GM19455 (cell line): ENCODE measurements around the gene SERPIND1.
"Not testable (repeated sequence)": the region's sequence is repeated elsewhere in the genome, so short reads cannot be mapped to it uniquely, and the experiment has no call there.

Experiments
- ATAC-seq: cut with Tn5 transposase; IDR thresholded peaks from one replicate; pipeline ENCODE4 v1.9.1; 2021; ENCODE audit not compliant: unreplicated experiment

SERPIND1 gene, protein sequence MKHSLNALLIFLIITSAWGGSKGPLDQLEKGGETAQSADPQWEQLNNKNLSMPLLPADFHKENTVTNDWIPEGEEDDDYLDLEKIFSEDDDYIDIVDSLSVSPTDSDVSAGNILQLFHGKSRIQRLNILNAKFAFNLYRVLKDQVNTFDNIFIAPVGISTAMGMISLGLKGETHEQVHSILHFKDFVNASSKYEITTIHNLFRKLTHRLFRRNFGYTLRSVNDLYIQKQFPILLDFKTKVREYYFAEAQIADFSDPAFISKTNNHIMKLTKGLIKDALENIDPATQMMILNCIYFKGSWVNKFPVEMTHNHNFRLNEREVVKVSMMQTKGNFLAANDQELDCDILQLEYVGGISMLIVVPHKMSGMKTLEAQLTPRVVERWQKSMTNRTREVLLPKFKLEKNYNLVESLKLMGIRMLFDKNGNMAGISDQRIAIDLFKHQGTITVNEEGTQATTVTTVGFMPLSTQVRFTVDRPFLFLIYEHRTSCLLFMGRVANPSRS

GRCh38 chr22:20773793-20774212, at the start of gene SERPIND1:
Gene SERPIND1 (plus strand): TSS chr22:20774113. CDS start chr22:20779313, 5,200 bp downstream.
- ATAC-seq: no peak

DNA sequence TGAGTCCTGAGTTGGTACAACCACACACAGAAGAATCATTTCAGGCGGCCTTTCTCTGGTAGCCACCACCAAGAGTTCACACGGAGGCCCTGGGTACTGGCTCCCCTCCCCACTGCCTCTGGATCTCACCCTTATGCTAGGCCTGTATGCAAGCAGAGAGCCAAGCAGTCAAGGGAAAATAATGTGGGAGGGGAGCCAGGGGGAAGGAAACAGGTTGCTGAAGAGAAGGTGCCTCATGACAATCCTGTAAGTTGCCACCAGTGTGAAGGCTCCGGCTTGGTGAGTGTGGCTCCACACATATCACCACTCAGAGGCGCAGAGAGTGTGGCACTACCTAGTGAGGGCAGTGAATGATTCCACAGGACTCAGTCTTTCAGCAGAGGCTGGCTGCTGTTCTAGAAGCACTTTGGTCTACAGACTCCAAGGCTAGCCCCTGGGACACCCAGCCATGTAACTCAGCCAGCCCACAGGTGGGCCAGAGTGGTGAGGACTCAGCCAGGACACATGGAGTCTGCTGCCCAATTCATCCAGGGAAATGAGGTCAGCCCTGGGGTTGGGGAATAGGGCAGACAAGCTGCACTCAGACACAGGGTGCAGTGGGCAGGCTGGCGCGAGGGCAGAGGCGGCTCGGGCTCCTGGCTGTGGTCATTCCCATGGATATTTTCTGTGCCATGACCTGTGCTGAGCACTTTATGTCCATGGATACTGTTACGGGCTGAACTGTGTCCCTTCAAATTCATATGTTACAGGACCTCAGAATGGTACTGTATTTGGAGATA, 49.0 kb upstream of the SERPIND1 start:
- ATAC-seq: no peak

DNA sequence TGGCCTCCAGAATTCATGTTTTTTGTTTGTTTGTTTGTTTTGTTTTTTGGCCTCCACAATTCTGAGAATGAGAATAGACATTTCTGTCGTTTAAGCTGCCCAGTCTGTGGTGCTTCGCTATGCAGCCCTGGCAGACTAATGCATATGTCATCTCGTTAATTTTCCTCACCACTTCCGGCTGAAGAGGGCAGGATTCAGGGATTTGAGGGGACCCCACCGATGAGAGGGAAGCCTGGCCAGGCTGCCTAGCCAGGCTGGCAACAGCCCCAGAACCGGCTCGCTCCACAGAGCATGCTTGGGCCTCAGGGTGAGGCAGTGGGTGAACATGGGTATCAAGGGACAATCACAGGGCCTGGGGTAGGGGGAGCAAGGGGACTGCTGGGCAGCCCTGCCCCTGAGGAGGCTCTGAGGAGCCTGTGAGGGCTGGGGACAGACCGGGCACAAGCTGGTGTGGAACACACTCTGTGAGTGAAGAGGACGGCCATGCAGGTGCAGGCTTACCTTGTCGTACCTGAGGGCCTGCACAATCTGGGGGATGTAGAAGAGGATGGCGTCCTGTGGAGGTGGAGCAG, 47.8 kb upstream of the SERPIND1 start:
- ATAC-seq: no peak

- no peak for ATAC-seq
These were observed 46.5 kb upstream of the SERPIND1 start for GRCh38 chr22:20727118-20728015.

DNA sequence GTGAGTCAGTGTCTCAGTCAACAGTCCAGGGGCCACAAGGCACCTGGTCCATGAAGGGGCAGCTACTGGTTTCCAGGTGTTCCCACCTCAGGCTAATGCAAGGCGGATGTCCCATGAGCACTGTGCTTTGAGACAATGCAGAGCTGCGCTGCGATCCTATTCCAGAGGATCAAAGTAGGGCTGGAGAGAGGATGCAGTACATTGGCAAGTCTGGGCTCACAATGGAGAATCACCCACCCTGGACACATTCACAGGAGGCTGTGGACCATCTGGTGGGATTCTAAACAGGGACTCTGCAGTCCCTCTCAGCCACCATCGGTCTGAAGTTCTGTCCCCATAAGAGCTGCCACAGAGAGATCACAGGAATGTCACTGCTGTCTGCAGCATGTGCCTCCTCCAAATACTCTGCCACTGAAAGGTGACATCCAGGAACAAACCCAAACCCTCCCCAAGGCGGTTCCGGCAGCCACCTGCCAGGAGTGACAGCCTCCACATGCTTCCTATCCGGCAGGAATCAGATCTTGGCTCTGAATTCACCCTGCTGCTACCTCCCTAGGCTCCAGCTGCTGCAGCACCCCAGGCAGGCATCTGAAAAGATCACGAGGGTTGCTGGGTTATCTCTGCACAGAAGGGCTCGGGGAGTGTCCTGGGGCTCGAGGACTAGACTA, 45.3 kb upstream of the SERPIND1 start:
- ATAC-seq: no peak

DNA sequence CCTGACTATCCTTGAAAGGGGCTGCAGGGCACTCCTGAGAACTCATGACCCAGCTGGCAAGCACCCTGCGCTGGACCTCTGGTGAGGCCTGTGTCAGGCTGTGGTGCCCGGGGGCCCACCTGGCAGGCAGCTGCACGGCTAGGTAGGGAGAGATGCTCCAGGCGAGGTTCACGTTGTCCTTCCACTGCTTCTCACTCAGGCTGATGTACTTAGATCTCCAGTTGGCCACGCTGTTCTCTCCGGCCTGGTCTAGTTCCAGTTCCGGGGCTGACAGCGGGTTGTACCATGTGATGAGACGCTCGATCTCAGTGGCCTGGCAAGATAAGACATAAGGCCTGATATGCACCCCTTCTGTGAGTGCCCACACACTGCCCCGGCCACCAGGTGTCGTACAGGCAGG, 44.7 kb upstream of the SERPIND1 start:
- ATAC-seq: no peak

GRCh38 chr22:20732431-20732830, 41.5 kb upstream of the SERPIND1 start:
- not testable (repeated sequence) for ATAC-seq

DNA sequence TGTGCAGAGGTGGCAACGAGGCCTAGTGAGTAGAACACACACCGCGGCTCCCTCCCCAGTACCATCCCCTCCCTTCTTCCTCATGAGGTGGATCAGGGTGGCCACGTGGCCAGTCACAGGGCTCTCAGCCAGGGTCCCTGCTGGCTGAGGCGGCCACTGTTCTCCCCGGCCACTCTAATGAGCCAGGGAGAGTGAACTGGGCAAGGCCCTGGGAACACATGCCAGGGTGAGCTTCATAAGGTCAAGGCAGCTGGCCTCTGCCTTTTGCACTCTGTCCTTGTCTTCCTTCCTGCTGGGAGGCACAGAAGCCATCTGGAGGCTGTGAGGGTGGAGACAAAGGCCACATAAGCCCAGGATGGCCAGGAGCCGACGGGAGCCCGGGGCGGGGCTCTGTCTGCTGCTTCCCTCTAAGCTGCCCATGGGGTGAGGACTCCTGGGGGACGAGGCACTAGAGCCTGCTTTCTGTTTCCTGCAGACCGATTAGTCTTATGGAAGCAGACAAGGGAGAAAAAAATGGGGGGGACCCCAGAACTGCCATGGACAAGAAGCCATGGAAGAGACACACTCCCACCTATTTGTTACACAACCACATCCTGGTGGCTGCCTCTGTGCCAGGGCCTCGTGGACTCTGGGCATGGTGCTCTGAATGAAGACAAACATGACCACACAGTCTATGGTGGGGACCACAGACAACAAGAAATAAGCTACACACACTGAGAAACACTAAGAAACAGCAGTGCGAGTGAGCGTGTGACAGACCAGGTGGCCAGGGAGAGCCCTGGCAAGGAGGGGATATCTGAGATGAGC, 38.4 kb upstream of the SERPIND1 start:
- ATAC-seq: not testable (repeated sequence)

DNA sequence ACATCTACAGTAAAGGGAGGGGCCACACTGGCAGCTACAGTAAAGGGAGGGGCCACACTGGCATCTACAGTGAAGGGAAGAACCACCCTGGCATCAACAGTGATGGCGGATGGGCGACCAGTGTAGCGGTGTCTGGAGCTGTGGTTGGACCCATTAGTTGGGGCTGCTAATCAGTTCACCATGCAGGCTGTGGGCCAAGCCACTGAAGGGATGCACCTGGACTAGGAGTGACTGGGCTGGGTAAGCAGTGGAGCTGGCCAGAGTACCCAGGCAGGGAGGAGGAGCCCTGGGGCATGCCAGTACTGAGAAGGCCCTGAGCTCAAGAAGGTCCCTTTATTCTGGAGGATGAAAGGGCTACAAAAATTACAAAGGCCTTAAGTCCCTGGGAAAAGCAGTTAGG, 37.0 kb upstream of the SERPIND1 start:
- ATAC-seq: not testable (repeated sequence)

DNA sequence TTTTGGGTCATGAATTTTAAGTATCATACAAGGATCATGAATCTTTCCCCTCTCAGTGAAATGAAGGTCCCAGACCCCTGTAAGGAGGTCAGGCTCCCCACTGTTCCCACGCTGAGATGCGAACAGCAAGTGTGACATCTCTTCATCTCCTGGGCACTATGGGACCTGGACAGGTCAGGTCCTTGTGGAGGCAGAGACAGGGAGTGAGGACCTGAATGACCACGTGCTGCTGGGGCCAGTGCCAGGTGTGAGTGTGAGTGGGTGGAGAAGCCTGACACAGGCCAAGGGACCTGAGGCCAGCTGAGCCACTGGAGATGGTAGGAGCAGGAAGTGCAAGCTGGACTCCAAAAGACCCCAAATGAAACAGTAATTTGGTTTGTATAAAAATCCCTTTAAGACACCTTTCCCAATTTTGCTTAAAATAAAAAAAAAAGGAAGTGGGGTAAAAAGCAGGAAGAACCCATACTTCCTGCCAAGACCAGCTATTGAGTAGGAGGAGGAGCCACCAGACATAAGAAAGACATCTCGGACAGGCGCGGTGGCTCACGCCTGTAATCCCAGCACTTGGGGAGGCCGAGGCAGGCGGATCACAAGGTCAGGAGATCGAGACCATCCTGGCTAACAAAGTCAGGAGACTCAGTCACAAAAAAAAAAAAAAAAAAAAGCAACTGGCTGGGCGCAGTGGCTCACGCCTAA, 35.4 kb upstream of the SERPIND1 start:
- no peak for ATAC-seq

GRCh38 chr22:20740222-20740951, 33.5 kb upstream of the SERPIND1 start:
- ATAC-seq: no peak

GRCh38 chr22:20741008-20741633, 32.8 kb upstream of the SERPIND1 start:
- no peak for ATAC-seq

DNA sequence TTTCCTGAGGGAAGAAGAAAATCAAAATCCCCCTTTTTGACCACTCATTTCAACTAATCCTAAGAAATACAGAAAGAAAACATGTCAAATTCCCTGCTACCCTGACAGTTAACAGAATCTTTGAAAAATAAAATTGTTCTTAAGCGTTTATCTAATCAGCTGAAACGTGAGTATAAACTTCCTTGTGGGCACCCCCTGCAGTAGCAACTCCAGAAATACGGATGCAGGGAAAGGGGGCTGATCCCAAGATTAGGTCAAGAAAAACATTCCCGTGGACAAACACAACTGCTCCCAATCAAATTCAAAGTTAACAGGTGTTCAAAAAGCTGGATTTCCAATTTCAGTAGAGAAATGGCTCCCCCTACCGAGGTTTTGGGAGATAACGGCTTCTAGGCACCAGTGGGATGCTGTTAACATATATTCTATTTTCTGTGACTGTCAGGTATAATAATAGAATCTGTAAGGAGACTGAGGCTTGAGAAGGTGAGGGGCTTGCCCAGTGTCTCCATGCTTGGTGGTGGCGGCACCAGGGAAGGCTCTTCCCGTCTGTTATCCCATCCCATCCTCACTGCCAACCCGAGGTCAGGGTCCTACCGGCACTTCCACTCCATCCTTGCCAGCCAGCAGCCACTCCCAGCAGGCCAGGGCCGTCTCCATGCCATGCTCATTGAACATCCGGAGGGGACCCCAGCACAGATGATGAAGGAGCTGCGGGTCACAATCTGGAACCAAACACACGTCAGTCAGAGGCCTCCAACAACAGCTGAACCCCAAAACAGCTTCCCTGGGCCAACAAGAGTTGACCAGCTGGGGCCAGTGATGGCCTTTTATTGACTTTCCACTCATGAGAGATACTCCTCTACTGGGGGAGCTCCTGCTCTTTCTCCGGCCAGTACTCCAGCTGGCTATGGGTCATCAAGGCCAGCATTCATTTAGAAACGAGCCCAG, 32.0 kb upstream of the SERPIND1 start:
- ATAC-seq: no peak

DNA sequence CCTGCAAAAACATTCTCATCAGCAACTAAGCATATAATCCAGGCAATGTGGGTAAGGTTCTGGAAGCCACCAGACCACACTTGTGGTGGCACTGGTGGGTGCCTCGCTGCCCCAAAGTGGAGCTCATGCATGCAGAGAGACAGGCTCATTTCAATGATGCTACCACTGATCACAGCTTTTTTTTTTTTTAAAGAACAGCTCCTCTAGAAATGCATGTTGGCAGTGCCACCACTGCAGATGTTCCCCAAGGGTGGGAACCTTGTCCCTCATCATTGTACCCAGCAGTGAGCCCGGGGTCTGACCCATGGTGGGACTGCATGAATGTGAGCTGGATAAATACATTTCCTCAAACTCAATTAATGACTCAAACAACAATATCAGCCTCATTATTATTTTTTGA, 31.1 kb upstream of the SERPIND1 start:
- ATAC-seq: no peak

DNA sequence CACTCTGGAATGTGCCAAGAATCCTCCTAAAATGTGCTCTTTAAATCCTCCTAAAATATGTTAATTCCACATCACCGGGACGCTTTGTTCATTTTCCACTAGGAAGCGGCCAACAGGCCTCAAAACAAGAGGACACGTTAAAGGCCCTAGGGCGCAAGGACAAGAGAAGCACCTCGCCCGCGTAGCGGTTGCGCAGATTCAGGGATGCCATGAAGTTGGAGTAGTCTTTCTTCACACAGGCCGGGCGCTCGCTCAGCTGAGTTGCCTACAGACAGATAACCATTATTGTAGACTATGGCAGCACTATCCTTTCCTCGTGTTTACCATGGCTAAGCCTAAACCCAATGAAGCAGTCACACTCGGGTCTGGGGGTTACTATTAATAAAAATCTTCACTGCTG, 29.5 kb upstream of the SERPIND1 start:
- no peak for ATAC-seq

GRCh38 chr22:20745119-20745518, 28.8 kb upstream of the SERPIND1 start:
- ATAC-seq: no peak
